ENCODE results near the gene PMPCA.

DNA sequence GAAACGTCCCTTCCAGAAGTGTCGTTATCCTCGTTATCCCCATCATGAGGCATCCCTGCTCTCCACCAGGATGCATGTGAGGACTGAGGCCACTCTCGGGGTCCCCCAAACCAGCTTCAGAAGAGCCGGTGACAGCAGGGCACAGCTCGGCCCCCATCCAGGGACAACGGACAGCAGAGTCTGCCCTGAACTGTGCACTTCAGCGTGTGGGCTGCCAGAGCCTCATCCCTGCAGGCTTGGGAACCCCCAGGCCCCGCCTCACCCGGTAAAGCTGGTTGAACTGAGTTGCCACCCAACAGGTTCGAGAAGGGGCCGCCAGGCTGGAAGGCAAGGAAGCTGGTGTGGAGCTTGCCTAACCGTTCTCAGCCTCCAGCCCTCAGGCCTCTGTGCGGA, 36.3 kb upstream of the PMPCA start:
- TF ChIP-seq, protein P1, sequence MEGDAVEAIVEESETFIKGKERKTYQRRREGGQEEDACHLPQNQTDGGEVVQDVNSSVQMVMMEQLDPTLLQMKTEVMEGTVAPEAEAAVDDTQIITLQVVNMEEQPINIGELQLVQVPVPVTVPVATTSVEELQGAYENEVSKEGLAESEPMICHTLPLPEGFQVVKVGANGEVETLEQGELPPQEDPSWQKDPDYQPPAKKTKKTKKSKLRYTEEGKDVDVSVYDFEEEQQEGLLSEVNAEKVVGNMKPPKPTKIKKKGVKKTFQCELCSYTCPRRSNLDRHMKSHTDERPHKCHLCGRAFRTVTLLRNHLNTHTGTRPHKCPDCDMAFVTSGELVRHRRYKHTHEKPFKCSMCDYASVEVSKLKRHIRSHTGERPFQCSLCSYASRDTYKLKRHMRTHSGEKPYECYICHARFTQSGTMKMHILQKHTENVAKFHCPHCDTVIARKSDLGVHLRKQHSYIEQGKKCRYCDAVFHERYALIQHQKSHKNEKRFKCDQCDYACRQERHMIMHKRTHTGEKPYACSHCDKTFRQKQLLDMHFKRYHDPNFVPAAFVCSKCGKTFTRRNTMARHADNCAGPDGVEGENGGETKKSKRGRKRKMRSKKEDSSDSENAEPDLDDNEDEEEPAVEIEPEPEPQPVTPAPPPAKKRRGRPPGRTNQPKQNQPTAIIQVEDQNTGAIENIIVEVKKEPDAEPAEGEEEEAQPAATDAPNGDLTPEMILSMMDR (IDR thresholded peaks at IDR 0.05), result no peak
- no peak for TF ChIP-seq POLR2A (IDR thresholded peaks at IDR 0.05)

Data from esophagus squamous epithelium (tissue), 4 donors.